ENCODE results near the gene SLC13A4.

GRCh38 chr7:135658564-135658963, 69.4 kb downstream of the SLC13A4 start:
- no peak for TF ChIP-seq CTCF (conservative IDR thresholded peaks at IDR 0.05; ENCODE audit: low read depth, low read length)
- no peak for TF ChIP-seq RFX5 (IDR thresholded peaks at IDR 0.05; ENCODE audit: low read depth, low read length)
- no peak for TF ChIP-seq NFE2L2 (IDR thresholded peaks at IDR 0.05; ENCODE audit: low read depth, low read length)
- no peak for TF ChIP-seq USF2 (IDR thresholded peaks at IDR 0.05; ENCODE audit: low read depth, low read length)
- TF ChIP-seq POLR2A (IDR thresholded peaks at IDR 0.05; ENCODE audit: low read depth, low read length), result no peak
- no peak for TF ChIP-seq CHD1 (IDR thresholded peaks at IDR 0.05; ENCODE audit: low read depth, low read length)
- TF ChIP-seq MAFK (IDR thresholded peaks at IDR 0.05; ENCODE audit: low read depth, low read length), result no peak
- TF ChIP-seq ELK1 (IDR thresholded peaks at IDR 0.05; ENCODE audit: borderline replicate concordance, low read depth, low read length), result no peak
- TF ChIP-seq BHLHE40 (IDR thresholded peaks at IDR 0.05; ENCODE audit: low read depth, low read length), result no peak
- TF ChIP-seq CEBPB (IDR thresholded peaks at IDR 0.05; ENCODE audit: low read depth, low read length), result no peak
- no peak for TF ChIP-seq MXI1 (IDR thresholded peaks at IDR 0.05; ENCODE audit: borderline replicate concordance, low read depth, low read length)
- no peak for TF ChIP-seq RAD21 (IDR thresholded peaks at IDR 0.05; ENCODE audit: low read length)
- TF ChIP-seq SMC3 (IDR thresholded peaks at IDR 0.05; ENCODE audit: low read depth, low read length), result no peak

Measured in IMR-90 (cell line).